Endodermal cell (in vitro differentiated cells): ENCODE results near the gene PUS10. TPM values are rescaled to one million over a fixed set of nuclear protein-coding genes. Genes with fewer than 3 reads are reported as not detected.

Source experiments
- DNase-seq: peaks from one replicate; pipeline ENCODE4 v3.0.0-alpha.2; 2017
- H3K27ac ChIP-seq: 2 replicates; pipeline ENCODE4 v1.5.1; 2013; ENCODE audit warnings: mild to moderate bottlenecking, low read depth, low read length, moderate library complexity
- H3K27me3 ChIP-seq: 2 replicates; pipeline ENCODE4 v1.6.1; 2013; ENCODE audit warnings: mild to moderate bottlenecking, low read length, moderate library complexity; ENCODE audit not compliant: insufficient read depth, control insufficient read depth, poor library complexity, severe bottlenecking
- H3K36me3 ChIP-seq: 2 replicates; pipeline ENCODE4 v1.7.0; 2013; ENCODE audit warnings: mild to moderate bottlenecking, low read length, moderate library complexity; ENCODE audit not compliant: control insufficient read depth, insufficient read depth
- H3K4me1 ChIP-seq: one replicate; pipeline ENCODE4 v1.7.0; 2013; ENCODE audit warnings: low read length; ENCODE audit not compliant: control insufficient read depth, insufficient read depth
- H3K4me3 ChIP-seq: 2 replicates; pipeline ENCODE4 v1.5.1; 2013; ENCODE audit warnings: mild to moderate bottlenecking, low read length, moderate library complexity
- H3K9ac ChIP-seq: 2 replicates; pipeline ENCODE4 v1.6.1; 2013; ENCODE audit warnings: mild to moderate bottlenecking, low read length, moderate library complexity; ENCODE audit not compliant: poor library complexity, severe bottlenecking; ENCODE audit errors: extremely low read depth
- H3K9me3 ChIP-seq: 2 replicates; pipeline ENCODE4 v1.6.1; 2013; ENCODE audit warnings: mild to moderate bottlenecking, low read length, moderate library complexity; ENCODE audit not compliant: control insufficient read depth
- H3K27ac Mint-ChIP-seq: 2 replicates; pipeline ENCODE4 v1.8.0; 2020; ENCODE audit warnings: mixed read lengths
- H3K27me3 Mint-ChIP-seq: 2 replicates; pipeline ENCODE4 v1.8.0; 2021; ENCODE audit warnings: mild to moderate bottlenecking, mixed read lengths; ENCODE audit not compliant: insufficient read depth
- H3K36me3 Mint-ChIP-seq: 2 replicates; pipeline ENCODE4 v1.8.0; 2020; ENCODE audit warnings: low read depth, mixed read lengths
- H3K4me1 Mint-ChIP-seq: 2 replicates; pipeline ENCODE4 v1.8.0; 2020; ENCODE audit warnings: mixed read lengths
- H3K4me3 Mint-ChIP-seq: 2 replicates; pipeline ENCODE4 v1.8.0; 2020; ENCODE audit warnings: mild to moderate bottlenecking, moderate library complexity, mixed read lengths
- H3K9me3 Mint-ChIP-seq: 2 replicates; pipeline ENCODE4 v1.8.0; 2020; ENCODE audit warnings: mild to moderate bottlenecking, mixed read lengths
- WGBS, 2 experiments: methylation state at CpG; one replicate each; pipeline versions ENCODE4 v1.1.5 to v1.1.7; 2013; ENCODE audit warnings: missing lambda C conversion rate in 2 of 2, mixed read lengths in 1 of 2; ENCODE audit not compliant: insufficient coverage in 1 of 2, insufficient read length in 1 of 2; 5-methylcytosine and 5-hydroxymethylcytosine counted together
- total RNA-seq, 2 donors: library from RNA; stranded (reverse); fragmentation: NEBNext Ultra II Directional in 1 of 2; extraction: Animal tissue kit (Norgen Biotek cat#: 25700) in 1 of 2; gene quantifications; 2 replicates in 1 of 2; 3 replicates in 1 of 2; pipeline ENCODE4 v1.2.1, GENCODE V29; 2021
- TF ChIP-seq, protein P1 (sequence below): fragments of 200-600 bp; sonication (generic); conservative IDR thresholded peaks from 2 replicates; pipeline ENCODE4 v1.5.0; 2021; ENCODE audit warnings: antibody characterized with exemption, mild to moderate bottlenecking

PUS10 gene
- total RNA-seq, 2 donors from 2014 or later: 3.9 to 6.1 TPM

DNA sequence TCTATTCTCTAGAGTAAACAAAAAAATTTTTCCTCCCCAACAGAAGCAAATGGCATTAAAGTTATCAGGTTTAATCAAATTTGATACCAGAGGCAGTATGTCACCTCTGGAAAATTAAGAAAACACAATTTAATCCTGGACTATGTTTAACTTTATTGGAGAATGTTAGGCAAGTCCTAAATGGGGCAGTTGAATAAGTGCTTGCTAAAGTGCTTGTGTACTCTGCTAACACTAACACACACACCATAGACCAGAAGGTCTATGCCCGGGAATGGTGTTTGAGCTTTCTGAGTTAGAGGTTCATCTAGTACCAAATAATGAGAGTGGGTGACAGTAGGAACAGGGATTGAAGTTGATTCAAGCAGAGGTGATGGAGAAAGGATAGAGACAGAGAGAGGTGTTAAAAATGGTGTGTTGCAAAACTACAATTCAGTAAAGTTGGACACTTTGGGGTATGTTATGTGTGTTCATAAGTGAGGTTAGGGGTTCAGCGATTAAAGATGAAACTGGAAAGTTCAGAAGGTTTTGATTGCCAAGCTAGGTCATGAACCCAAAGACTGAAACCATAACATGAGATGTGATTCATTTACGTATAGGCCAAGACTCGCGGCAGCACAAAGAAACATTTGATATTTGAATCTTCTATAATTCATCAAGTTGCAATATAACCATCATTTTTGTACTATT is 41.0 kb downstream of the PUS10 start:
- H3K27ac Mint-ChIP-seq: no peak overlapping the region
- no peaks in the 10 kb centered on the region for H3K36me3 Mint-ChIP-seq
- TF ChIP-seq, protein P1, sequence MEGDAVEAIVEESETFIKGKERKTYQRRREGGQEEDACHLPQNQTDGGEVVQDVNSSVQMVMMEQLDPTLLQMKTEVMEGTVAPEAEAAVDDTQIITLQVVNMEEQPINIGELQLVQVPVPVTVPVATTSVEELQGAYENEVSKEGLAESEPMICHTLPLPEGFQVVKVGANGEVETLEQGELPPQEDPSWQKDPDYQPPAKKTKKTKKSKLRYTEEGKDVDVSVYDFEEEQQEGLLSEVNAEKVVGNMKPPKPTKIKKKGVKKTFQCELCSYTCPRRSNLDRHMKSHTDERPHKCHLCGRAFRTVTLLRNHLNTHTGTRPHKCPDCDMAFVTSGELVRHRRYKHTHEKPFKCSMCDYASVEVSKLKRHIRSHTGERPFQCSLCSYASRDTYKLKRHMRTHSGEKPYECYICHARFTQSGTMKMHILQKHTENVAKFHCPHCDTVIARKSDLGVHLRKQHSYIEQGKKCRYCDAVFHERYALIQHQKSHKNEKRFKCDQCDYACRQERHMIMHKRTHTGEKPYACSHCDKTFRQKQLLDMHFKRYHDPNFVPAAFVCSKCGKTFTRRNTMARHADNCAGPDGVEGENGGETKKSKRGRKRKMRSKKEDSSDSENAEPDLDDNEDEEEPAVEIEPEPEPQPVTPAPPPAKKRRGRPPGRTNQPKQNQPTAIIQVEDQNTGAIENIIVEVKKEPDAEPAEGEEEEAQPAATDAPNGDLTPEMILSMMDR: no peak
- peaks cover 4% of the 10 kb centered on the region for H3K27me3 Mint-ChIP-seq
- no peaks in the 10 kb centered on the region for H3K9me3 Mint-ChIP-seq
- Histone ChIP-seq H3K9ac (no peak overlapping the region), H3K36me3 (no peaks in the 10 kb centered on the region), H3K27ac (no peak overlapping the region), H3K27me3 (no peaks in the 10 kb centered on the region), H3K9me3 (no peaks in the 10 kb centered on the region), H3K4me1 (no peaks in the 10 kb centered on the region), H3K4me3 (no peak overlapping the region)
- H3K4me3 Mint-ChIP-seq: no peak overlapping the region
- 78 to 93% methylated on average over 2 to 5 of the region's 5 CpGs for WGBS, 2 experiments
- H3K4me1 Mint-ChIP-seq: no peaks in the 10 kb centered on the region
- DNase-seq: no peak

GRCh38 chr2:60976256-60976850 is 41.7 kb downstream of the PUS10 start:
- Histone ChIP-seq H3K4me1 (no peaks in the 10 kb centered on the region), H3K27me3 (no peaks in the 10 kb centered on the region), H3K4me3 (no peak overlapping the region), H3K36me3 (no peaks in the 10 kb centered on the region), H3K9ac (no peak overlapping the region), H3K27ac (no peak overlapping the region), H3K9me3 (no peaks in the 10 kb centered on the region)
- H3K9me3 Mint-ChIP-seq: no peaks in the 10 kb centered on the region
- H3K27me3 Mint-ChIP-seq: peaks cover 4% of the 10 kb centered on the region
- H3K4me3 Mint-ChIP-seq: no peak overlapping the region
- TF ChIP-seq, protein P1: no peak
- no peaks in the 10 kb centered on the region for H3K4me1 Mint-ChIP-seq
- no peaks in the 10 kb centered on the region for H3K36me3 Mint-ChIP-seq
- no peak for DNase-seq
- WGBS, 2 experiments: 93 to 96% methylated on average over 2 to 3 of the region's 3 CpGs
- H3K27ac Mint-ChIP-seq: no peak overlapping the region

GRCh38 chr2:60974652-60975051 is 43.4 kb downstream of the PUS10 start:
- H3K36me3 ChIP-seq: no peaks in the 10 kb centered on the region
- H3K9me3 ChIP-seq: no peaks in the 10 kb centered on the region
- H3K36me3 Mint-ChIP-seq: no peaks in the 10 kb centered on the region
- no peaks in the 10 kb centered on the region for H3K9me3 Mint-ChIP-seq
- TF ChIP-seq, protein P1: no peak
- DNase-seq: no peak
- no peak overlapping the region for H3K4me3 ChIP-seq
- no peak overlapping the region for H3K4me3 Mint-ChIP-seq
- H3K27ac Mint-ChIP-seq: no peak overlapping the region
- H3K27me3 ChIP-seq: no peaks in the 10 kb centered on the region
- H3K4me1 ChIP-seq: no peaks in the 10 kb centered on the region
- no peak overlapping the region for H3K27ac ChIP-seq
- no peak overlapping the region for H3K9ac ChIP-seq
- H3K4me1 Mint-ChIP-seq: no peaks in the 10 kb centered on the region
- peaks cover 4% of the 10 kb centered on the region for H3K27me3 Mint-ChIP-seq
- 94 to 95% methylated on average over 9 to 16 of the region's 16 CpGs for WGBS, 2 experiments
